GM23338 (cell line): ENCODE measurements around the gene CYP3A4. TPM values are rescaled to one million over a fixed set of nuclear protein-coding genes. Genes with fewer than 3 reads are reported as not detected.

Experiments used
- ATAC-seq: fragments of 200-7000 bp; cut with Tn5 transposase; 3 replicates; pipeline ENCODE4 v1.9.1; 2020
- DNase-seq: peaks from one replicate; pipeline ENCODE4 v3.0.0-alpha.2; 2015; ENCODE audit warnings: low spot score
- H2AFZ ChIP-seq: fragments of 200-600 bp; sonication (generic); 2 replicates; pipeline ENCODE4 v1.8.0; 2016; ENCODE audit warnings: antibody characterized with exemption, mild to moderate bottlenecking, moderate library complexity
- H3F3A ChIP-seq: fragments of 200-600 bp; sonication (generic); replicated peaks from 2 replicates; pipeline ENCODE4 v1.8.0; 2017; ENCODE audit warnings: antibody characterized with exemption, mixed run types, low read depth
- H3K27ac ChIP-seq: fragments of 200-600 bp; sonication (generic); 2 replicates; pipeline ENCODE4 v1.6.1; 2016; ENCODE audit warnings: low read depth
- H3K27me3 ChIP-seq: fragments of 200-600 bp; sonication (generic); 2 replicates; pipeline ENCODE4 v1.8.0; 2016; ENCODE audit warnings: mild to moderate bottlenecking, mixed run types, moderate library complexity; ENCODE audit not compliant: insufficient read depth
- H3K36me3 ChIP-seq: fragments of 200-600 bp; sonication (generic); 2 replicates; pipeline ENCODE4 v1.8.0; 2016; ENCODE audit warnings: mild to moderate bottlenecking; ENCODE audit not compliant: insufficient read depth
- H3K4me1 ChIP-seq: fragments of 200-600 bp; sonication (generic); 2 replicates; pipeline ENCODE4 v1.8.0; 2016; ENCODE audit warnings: mild to moderate bottlenecking, moderate library complexity; ENCODE audit not compliant: insufficient read depth
- H3K4me2 ChIP-seq: fragments of 200-600 bp; sonication (generic); 2 replicates; pipeline ENCODE4 v1.7.1; 2017; ENCODE audit warnings: mixed run types
- H3K4me3 ChIP-seq: fragments of 200-600 bp; sonication (generic); 2 replicates; pipeline ENCODE4 v1.6.1; 2016; ENCODE audit warnings: mixed run types
- H3K79me2 ChIP-seq: fragments of 200-600 bp; sonication (generic); replicated peaks from 2 replicates; pipeline ENCODE4 v1.8.0; 2017; ENCODE audit warnings: mild to moderate bottlenecking; ENCODE audit not compliant: insufficient read depth
- H3K9me2 ChIP-seq: fragments of 200-600 bp; sonication (generic); 2 replicates; pipeline ENCODE4 v1.8.0; 2017; ENCODE audit not compliant: insufficient read depth
- H4K20me1 ChIP-seq: fragments of 200-600 bp; sonication (generic); replicated peaks from 2 replicates; pipeline ENCODE4 v1.8.0; 2017; ENCODE audit warnings: mild to moderate bottlenecking; ENCODE audit not compliant: insufficient read depth
- H3K27ac Mint-ChIP-seq: 2 replicates; pipeline ENCODE4 v1.8.0; 2020; ENCODE audit warnings: inconsistent platforms, mild to moderate bottlenecking, moderate library complexity, mixed read lengths
- H3K27me3 Mint-ChIP-seq: 3 replicates; pipeline ENCODE4 v1.8.0; 2022; ENCODE audit warnings: low read depth, mild to moderate bottlenecking, moderate library complexity, mixed read lengths, inconsistent platforms; ENCODE audit not compliant: insufficient read depth, poor library complexity
- H3K36me3 Mint-ChIP-seq: 3 replicates; pipeline ENCODE4 v1.8.0; 2021; ENCODE audit warnings: low read depth, mild to moderate bottlenecking, inconsistent platforms, moderate library complexity, mixed read lengths
- H3K4me1 Mint-ChIP-seq: 3 replicates; pipeline ENCODE4 v1.8.0; 2020; ENCODE audit warnings: mild to moderate bottlenecking, inconsistent platforms, mixed read lengths
- H3K4me3 Mint-ChIP-seq: 3 replicates; pipeline ENCODE4 v1.8.0; 2021; ENCODE audit warnings: moderate library complexity, mild to moderate bottlenecking, inconsistent platforms, mixed read lengths
- H3K9me3 Mint-ChIP-seq: 3 replicates; pipeline ENCODE4 v1.8.0; 2020; ENCODE audit warnings: moderate library complexity, mild to moderate bottlenecking, inconsistent platforms, mixed read lengths
- CTCF ChIP-seq, 2 experiments: fragments of 200-600 bp in 1 of 2; sonication (generic) in 1 of 2; conservative IDR thresholded peaks; 2 replicates each; pipeline versions ENCODE4 v1.5.1 to v1.6.1; 2016 to 2017; ENCODE audit warnings: antibody characterized with exemption in 2 of 2, low read depth in 2 of 2, mild to moderate bottlenecking in 2 of 2, moderate library complexity in 1 of 2
- ETS1 ChIP-seq: IDR thresholded peaks from 2 replicates; pipeline ENCODE4 v1.6.1; 2016; ENCODE audit warnings: antibody characterized with exemption
- EZH2 ChIP-seq: fragments of 200-600 bp; sonication (generic); IDR thresholded peaks from one replicate; pipeline ENCODE4 v1.8.0; 2017; ENCODE audit warnings: antibody characterized with exemption, mild to moderate bottlenecking, low read depth; ENCODE audit not compliant: unreplicated experiment
- JUNB ChIP-seq: IDR thresholded peaks from one replicate; pipeline ENCODE4 v1.6.1; 2016; ENCODE audit warnings: antibody characterized with exemption; ENCODE audit not compliant: unreplicated experiment
- NANOG ChIP-seq: IDR thresholded peaks from 2 replicates; pipeline ENCODE4 v1.6.1; 2016; ENCODE audit warnings: antibody characterized with exemption, borderline replicate concordance
- STAT1 ChIP-seq: IDR thresholded peaks from one replicate; pipeline ENCODE4 v1.6.1; 2016; ENCODE audit warnings: antibody characterized with exemption; ENCODE audit not compliant: unreplicated experiment
- ZNF462 ChIP-seq: fragments of 250-450 bp; sonication (Bioruptor Pico); IDR thresholded peaks from 2 replicates; pipeline ENCODE4 v1.5.0; 2020; ENCODE audit warnings: mild to moderate bottlenecking, moderate library complexity
- polyA plus RNA-seq: library from polyadenylated mRNA; unstranded; fragments of >200 nt; fragmentation: Nextera tagmentation; extraction: Ambion mirVana; gene quantifications from 2 replicates; pipeline ENCODE4 v1.2.1, GENCODE V29; 2016
- total RNA-seq: library from RNA; depleted of rRNA; stranded (reverse); fragments of >200 nt; shearing (Covaris generic); gene quantifications from 2 replicates; pipeline ENCODE4 v1.2.3, GENCODE V29; 2014

CYP3A4 gene
- total and polyA plus RNA-seq, 2 experiments from 2014 or later: not detected

- H4K20me1 ChIP-seq: no peaks in the 10 kb centered on the region
- H3K36me3 Mint-ChIP-seq: no peaks in the 10 kb centered on the region
- DNase-seq (no peak), ATAC-seq (no peak)
- no peaks in the 10 kb centered on the region for H3F3A ChIP-seq
- no peak overlapping the region for H3K27ac ChIP-seq
- TF ChIP-seq EZH2 (no peak), ETS1 (no peak)
- H3K9me2 ChIP-seq: no peaks in the 10 kb centered on the region; the same call in 1 of the 2 replicates
- H3K79me2 ChIP-seq: no peaks in the 10 kb centered on the region
- H3K4me1 Mint-ChIP-seq: no peaks in the 10 kb centered on the region
- H3K36me3 ChIP-seq: no peaks in the 10 kb centered on the region
- H3K4me3 Mint-ChIP-seq: no peak overlapping the region
- H3K27ac Mint-ChIP-seq: no peak overlapping the region
- H3K9me3 Mint-ChIP-seq: no peaks in the 10 kb centered on the region
- no peaks in the 10 kb centered on the region for H3K27me3 Mint-ChIP-seq
- H2AFZ ChIP-seq: no peak overlapping the region; the same call in none of the 2 replicates
- no peaks in the 10 kb centered on the region for H3K4me1 ChIP-seq
- no peak overlapping the region for H3K4me2 ChIP-seq
- H3K4me3 ChIP-seq: no peak overlapping the region
- no peaks in the 10 kb centered on the region for H3K27me3 ChIP-seq
Measured at GRCh38 chr7:99825452-99825851, 41.5 kb upstream of the CYP3A4 start.

GRCh38 chr7:99824091-99824490 is 40.1 kb upstream of the CYP3A4 start:
- H3K36me3 Mint-ChIP-seq: no peaks in the 10 kb centered on the region
- Histone ChIP-seq H3K4me1 (no peaks in the 10 kb centered on the region), H3K79me2 (no peaks in the 10 kb centered on the region), H3K36me3 (no peaks in the 10 kb centered on the region), H3K27ac (no peak overlapping the region), H3K9me2 (no peaks in the 10 kb centered on the region; the same call in 1 of the 2 replicates), H4K20me1 (no peaks in the 10 kb centered on the region), H3F3A (no peaks in the 10 kb centered on the region), H3K4me2 (no peak overlapping the region), H3K27me3 (no peaks in the 10 kb centered on the region), H2AFZ (no peak overlapping the region), H3K4me3 (no peak overlapping the region)
- H3K4me1 Mint-ChIP-seq: no peaks in the 10 kb centered on the region
- DNase-seq (no peak), ATAC-seq (no peak)
- TF ChIP-seq STAT1 (no peak), ZNF462 (CRISPR knock-in tag) (no peak), JUNB (no peak), CTCF (conservative IDR thresholded peaks at IDR 0.05; ENCODE audit: low read depth in 2 of 2) (no peak), NANOG (no peak), ETS1 (no peak), EZH2 (no peak)
- no peaks in the 10 kb centered on the region for H3K27me3 Mint-ChIP-seq
- no peak overlapping the region for H3K27ac Mint-ChIP-seq
- no peak overlapping the region for H3K4me3 Mint-ChIP-seq
- no peaks in the 10 kb centered on the region for H3K9me3 Mint-ChIP-seq
